Rectal smooth muscle tissue (tissue), 1 donor: ENCODE measurements around the gene IL5.
"Not testable (repeated sequence)": the region's sequence is repeated elsewhere in the genome, so short reads cannot be mapped to it uniquely, and the experiment has no call there.

ENCODE experiments used
- H3K27ac ChIP-seq: one replicate; pipeline ENCODE4 v1.7.0; 2013; ENCODE audit warnings: low read depth, low read length, inconsistent platforms
- H3K27me3 ChIP-seq: one replicate; pipeline ENCODE4 v1.7.0; 2013; ENCODE audit warnings: low read length; ENCODE audit not compliant: control insufficient read depth, insufficient read depth
- H3K36me3 ChIP-seq: one replicate; pipeline ENCODE4 v1.7.0; 2013; ENCODE audit warnings: low read length; ENCODE audit not compliant: control insufficient read depth, insufficient read depth
- H3K4me1 ChIP-seq: one replicate; pipeline ENCODE4 v1.7.0; 2013; ENCODE audit warnings: low read length; ENCODE audit not compliant: control insufficient read depth, insufficient read depth
- H3K4me3 ChIP-seq: one replicate; pipeline ENCODE4 v1.7.0; 2013; ENCODE audit warnings: low read length
- H3K9ac ChIP-seq: one replicate; pipeline ENCODE4 v1.7.0; 2013; ENCODE audit warnings: low read length

Gene IL5

GRCh38 chr5:132526974-132527564, 16.3 kb downstream of the IL5 start:
- H3K27ac ChIP-seq = no peak overlapping the region
- no peak overlapping the region for H3K9ac ChIP-seq
- H3K36me3 ChIP-seq = no peaks in the 10 kb centered on the region
- no peaks in the 10 kb centered on the region for H3K4me1 ChIP-seq
- H3K4me3 ChIP-seq = no peak overlapping the region
- H3K27me3 ChIP-seq = no peaks in the 10 kb centered on the region

GRCh38 chr5:132526290-132526973, 16.9 kb downstream of the IL5 start:
- peak overlapping the region; percentile 25 for H3K4me3 ChIP-seq
- no peak overlapping the region for H3K9ac ChIP-seq
- no peak overlapping the region for H3K27ac ChIP-seq
- no peaks in the 10 kb centered on the region for H3K4me1 ChIP-seq
- no peaks in the 10 kb centered on the region for H3K27me3 ChIP-seq
- H3K36me3 ChIP-seq = no peaks in the 10 kb centered on the region

- Histone ChIP-seq H3K27ac (no peak overlapping the region), H3K36me3 (no peaks in the 10 kb centered on the region), H3K9ac (no peak overlapping the region), H3K27me3 (no peaks in the 10 kb centered on the region), H3K4me3 (no peak overlapping the region), H3K4me1 (no peaks in the 10 kb centered on the region)
Measured at GRCh38 chr5:132525299-132525724, 18.0 kb downstream of the IL5 start.

GRCh38 chr5:132524877-132525276, 18.4 kb downstream of the IL5 start:
- H3K27ac ChIP-seq, H3K4me3 ChIP-seq, H3K27me3 ChIP-seq, H3K4me1 ChIP-seq, H3K36me3 ChIP-seq, H3K9ac ChIP-seq: not testable (repeated sequence)

GRCh38 chr5:132522067-132522466, 21.3 kb downstream of the IL5 start:
- H3K4me3 ChIP-seq, H3K36me3 ChIP-seq, H3K9ac ChIP-seq, H3K27ac ChIP-seq, H3K4me1 ChIP-seq, H3K27me3 ChIP-seq: not testable (repeated sequence)

- not testable (repeated sequence) for H3K36me3 ChIP-seq, H3K27me3 ChIP-seq, H3K4me1 ChIP-seq, H3K9ac ChIP-seq, H3K27ac ChIP-seq, H3K4me3 ChIP-seq
Measured at GRCh38 chr5:132513618-132514336, 29.5 kb downstream of the IL5 start.

- Histone ChIP-seq H3K27me3 (no peaks in the 10 kb centered on the region), H3K36me3 (no peaks in the 10 kb centered on the region), H3K27ac (no peak overlapping the region), H3K9ac (no peak overlapping the region), H3K4me1 (peaks cover 5% of the 10 kb centered on the region), H3K4me3 (no peak overlapping the region)
Measured at GRCh38 chr5:132510076-132510475, 33.2 kb downstream of the IL5 start.

- Histone ChIP-seq H3K4me1 (peaks cover 5% of the 10 kb centered on the region), H3K9ac (no peak overlapping the region), H3K4me3 (no peak overlapping the region), H3K36me3 (no peaks in the 10 kb centered on the region), H3K27ac (peak overlapping the region; percentile 70), H3K27me3 (no peaks in the 10 kb centered on the region)
Measured at GRCh38 chr5:132506094-132506692, 37.1 kb downstream of the IL5 start.

GRCh38 chr5:132505641-132506040, 37.7 kb downstream of the IL5 start:
- H3K27me3 ChIP-seq = no peaks in the 10 kb centered on the region
- peak overlapping the region; percentile 70 for H3K27ac ChIP-seq
- H3K4me3 ChIP-seq = no peak overlapping the region
- no peak overlapping the region for H3K9ac ChIP-seq
- H3K36me3 ChIP-seq = no peaks in the 10 kb centered on the region
- H3K4me1 ChIP-seq = peaks cover 5% of the 10 kb centered on the region

GRCh38 chr5:132504746-132505145, 38.6 kb downstream of the IL5 start:
- Histone ChIP-seq H3K36me3 (no peaks in the 10 kb centered on the region), H3K27ac (peak overlapping the region; percentile 17), H3K9ac (no peak overlapping the region), H3K27me3 (no peaks in the 10 kb centered on the region), H3K4me1 (peaks cover 5% of the 10 kb centered on the region), H3K4me3 (no peak overlapping the region)

GRCh38 chr5:132503244-132503643, 40.1 kb downstream of the IL5 start:
- H3K4me1 ChIP-seq = peaks cover 5% of the 10 kb centered on the region

More at GRCh38 chr5:132503244-132503643, 40.1 kb downstream of the IL5 start:
- Histone ChIP-seq H3K36me3 (no peaks in the 10 kb centered on the region), H3K27me3 (no peaks in the 10 kb centered on the region), H3K27ac (no peak overlapping the region), H3K9ac (no peak overlapping the region), H3K4me3 (no peak overlapping the region)
